HepG2 (cell line): ENCODE measurements around the gene SRCAP. TPM values are rescaled to one million over a fixed set of nuclear protein-coding genes. Genes with fewer than 3 reads are reported as not detected.

Experiments used
- AGO2 ChIP-seq: fragments of 200-400 bp; formaldehyde crosslinking; optimal IDR thresholded peaks from 2 replicates; pipeline ENCODE3; 2017; ENCODE audit warnings: mild to moderate bottlenecking, low read depth, low read length, moderate library complexity
- AHDC1 ChIP-seq: sonication (generic); formaldehyde crosslinking; IDR thresholded peaks from 2 replicates; pipeline ENCODE4 v1.5.1; 2020; ENCODE audit warnings: mild to moderate bottlenecking, missing genetic modification reagents, borderline replicate concordance
- CEBPB ChIP-seq: IDR thresholded peaks from 2 replicates; pipeline ENCODE4 v1.6.1; 2011; ENCODE audit warnings: low read depth, low read length, improper control_type of control experiment, borderline replicate concordance
- DBP ChIP-seq: sonication (generic); formaldehyde crosslinking; IDR thresholded peaks from 2 replicates; pipeline ENCODE4 v1.4.0; 2020; ENCODE audit warnings: missing genetic modification reagents; ENCODE audit errors: not compliant biosample characterization
- FOXC1 ChIP-seq: sonication (generic); formaldehyde crosslinking; IDR thresholded peaks from 2 replicates; pipeline ENCODE4 v1.8.0; 2022; ENCODE audit warnings: mild to moderate bottlenecking, missing genetic modification reagents, borderline replicate concordance
- GMEB1 ChIP-seq: sonication (generic); formaldehyde crosslinking; IDR thresholded peaks from 2 replicates; pipeline ENCODE4 v1.5.1; 2020; ENCODE audit warnings: missing genetic modification reagents, mild to moderate bottlenecking, borderline replicate concordance
- GZF1 ChIP-seq: sonication (generic); formaldehyde crosslinking; IDR thresholded peaks from 2 replicates; pipeline ENCODE4 v1.5.1; 2020; ENCODE audit warnings: mild to moderate bottlenecking, missing genetic modification reagents
- MEF2D ChIP-seq: sonication (generic); formaldehyde crosslinking; IDR thresholded peaks from 2 replicates; pipeline ENCODE4 v1.5.1; 2020; ENCODE audit warnings: mild to moderate bottlenecking, missing genetic modification reagents
- NR0B2 ChIP-seq: sonication (generic); formaldehyde crosslinking; IDR thresholded peaks from 2 replicates; pipeline ENCODE4 v1.4.0; 2020; ENCODE audit warnings: mild to moderate bottlenecking, missing genetic modification reagents
- PCBP1 ChIP-seq: fragments of 200-400 bp; formaldehyde crosslinking; IDR thresholded peaks from 2 replicates; pipeline ENCODE4 v1.6.1; 2017; ENCODE audit warnings: mild to moderate bottlenecking, low read depth, low read length, borderline replicate concordance
- RBM39 ChIP-seq: fragments of 200-400 bp; formaldehyde crosslinking; IDR thresholded peaks from one replicate; pipeline ENCODE4 v1.6.1; 2018; ENCODE audit warnings: antibody characterized with exemption, mild to moderate bottlenecking, low read depth, low read length; ENCODE audit not compliant: poor library complexity, severe bottlenecking
- SMAD9 ChIP-seq: sonication (generic); formaldehyde crosslinking; IDR thresholded peaks from 2 replicates; pipeline ENCODE4 v1.5.1; 2020; ENCODE audit warnings: mild to moderate bottlenecking, missing genetic modification reagents
- TEF ChIP-seq: sonication (generic); formaldehyde crosslinking; IDR thresholded peaks from 2 replicates; pipeline ENCODE4 v1.5.0; 2020; ENCODE audit warnings: missing genetic modification reagents
- TMF1 ChIP-seq: sonication (generic); formaldehyde crosslinking; IDR thresholded peaks from 2 replicates; pipeline ENCODE4 v1.8.1; 2022; ENCODE audit warnings: low read depth, missing genetic modification reagents
- ZFP91 ChIP-seq: sonication (generic); formaldehyde crosslinking; IDR thresholded peaks from 2 replicates; pipeline ENCODE4 v1.9.0; 2022; ENCODE audit warnings: missing genetic modification reagents, mild to moderate bottlenecking, borderline replicate concordance
- ZNF879 ChIP-seq: sonication (generic); formaldehyde crosslinking; IDR thresholded peaks from 2 replicates; pipeline ENCODE4 v1.8.1; 2023; ENCODE audit warnings: missing genetic modification reagents
- polyA plus RNA-seq, 8 experiments: library from polyadenylated mRNA; depleted of rRNA in 3 of 8; stranded (reverse) in 7 of 8; unstranded in 1 of 8; fragments of >200 nt; fragmentation: Illumina TruSeq in 4 of 8; extraction: Trizol in 4 of 8; gene quantifications; 2 replicates each; pipeline versions ENCODE4 v1.2.1 to v1.2.3, GENCODE V29; 2011 to 2016; ENCODE audit warnings: low read depth in 4 of 8, missing spikeins in 1 of 8, mixed read lengths in 1 of 8; ENCODE audit not compliant: insufficient read depth in 1 of 8
- total RNA-seq, 5 experiments: library from RNA; depleted of rRNA; stranded (reverse); fragments of >200 nt; fragmentation: Illumina TruSeq; extraction: Trizol; gene quantifications; 2 replicates each; pipeline ENCODE4 v1.2.3, GENCODE V29; 2016; ENCODE audit warnings: low read depth in 1 of 5

Gene SRCAP
- total and polyA plus RNA-seq, 2 of the 13 experiments (the other 11 are each of a cell fraction or from before 2014, with no cell fraction given) = 4.9 to 9.0 TPM

GRCh38 chr16:30747799-30748633 is 49.0 kb downstream of the SRCAP start, which contains the start of gene PHKG2 (continued):
- TF ChIP-seq AHDC1 (CRISPR knock-in tag) = no peak
- TF ChIP-seq GMEB1 (CRISPR knock-in tag) = peak; percentile 92
- TF ChIP-seq AGO2 = peak; percentile 93
- peak; percentile 88; the same call in 1 of the 2 replicates for TF ChIP-seq FOXC1 (CRISPR knock-in tag)
- TF ChIP-seq TEF = no peak
- TF ChIP-seq PCBP1 = peak; percentile 89; the same call in 1 of the 2 replicates
- peak; percentile 76 for TF ChIP-seq RBM39
- peak; percentile 79; the same call in 1 of the 2 replicates for TF ChIP-seq MEF2D (CRISPR knock-in tag)
- no peak for TF ChIP-seq CEBPB
- no peak; the same call in 1 of the 2 replicates for TF ChIP-seq SMAD9 (CRISPR knock-in tag)
- no peak for TF ChIP-seq DBP (CRISPR knock-in tag)
- no peak for TF ChIP-seq ZNF879 (CRISPR knock-in tag)
- no peak for TF ChIP-seq GZF1 (CRISPR knock-in tag)
- TF ChIP-seq TMF1 = peak; percentile 12; the same call in 1 of the 2 replicates
- no peak for TF ChIP-seq NR0B2 (CRISPR knock-in tag)
- TF ChIP-seq ZFP91 = peak; percentile 80; the same call in 1 of the 2 replicates
